ENCODE data around the gene RREB1.

Gene RREB1

DNA sequence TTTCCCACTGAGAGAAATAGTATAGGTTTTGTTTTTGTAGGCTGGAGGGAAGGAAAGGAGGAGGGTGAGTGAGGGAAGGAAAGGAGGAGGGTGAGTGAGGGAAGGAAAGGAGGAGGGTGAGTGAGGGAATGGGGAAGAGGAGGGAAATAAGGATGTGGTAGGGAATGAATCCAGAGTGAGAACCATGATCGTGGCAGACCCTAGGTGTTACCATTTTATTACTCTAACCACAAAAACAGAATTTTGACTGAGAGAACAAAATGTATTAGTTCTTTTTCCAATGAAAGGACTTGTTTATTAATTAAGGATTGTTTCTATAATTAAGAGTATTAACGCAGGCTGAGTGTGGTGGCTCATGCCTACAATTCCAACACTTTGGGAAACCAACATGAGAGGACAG is 188.8 kb downstream of the RREB1 start:
- DNase-seq (ENCODE audit: low read depth in 2 of 2): no peak

DNA sequence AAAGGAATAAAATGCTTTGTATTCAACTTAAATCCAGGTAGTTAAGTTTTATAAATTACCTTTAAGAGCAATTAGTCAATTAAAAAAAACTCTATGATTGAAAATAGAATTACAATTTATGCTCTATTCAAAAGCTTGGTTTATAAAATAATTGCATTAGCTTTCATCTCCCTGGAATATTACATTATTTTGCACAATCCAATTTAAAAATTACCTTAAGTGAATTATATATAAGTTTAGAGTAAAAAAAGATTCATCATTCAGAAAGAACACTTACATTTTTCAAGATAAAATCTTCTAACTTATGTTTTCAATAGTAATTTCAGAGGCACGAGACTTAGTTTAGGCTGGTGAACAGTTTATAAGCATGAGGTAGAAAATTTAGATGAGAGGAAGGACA is 190.4 kb downstream of the RREB1 start:
- no peak for DNase-seq (ENCODE audit: low read depth in 2 of 2)

DNA sequence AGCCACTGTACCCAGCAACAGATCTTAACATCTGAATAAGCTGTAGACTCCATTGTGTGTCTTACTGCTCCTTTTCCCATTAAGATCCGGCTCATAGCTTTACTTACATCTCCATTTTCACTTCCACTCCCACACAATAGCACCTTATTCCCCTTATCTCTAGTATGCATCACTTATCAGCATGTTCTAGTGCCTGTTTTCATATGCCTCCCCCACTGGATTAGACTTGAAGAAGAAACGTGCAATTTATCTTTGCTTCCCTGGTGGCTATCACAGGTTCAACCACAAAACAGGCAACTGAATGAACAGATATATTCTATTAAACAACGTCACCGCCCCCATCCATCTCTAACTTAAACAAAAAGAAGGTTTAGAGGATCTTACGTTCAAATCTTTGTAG is 193.2 kb downstream of the RREB1 start:
- no peak for DNase-seq (ENCODE audit: low read depth in 2 of 2)

All from activated CD4-positive, alpha-beta T cell treated with anti-CD3 and anti-CD28 coated beads for 24 hours (primary cell).